NT2/D1 (cell line): ENCODE measurements around the gene ACSL5.
"Not testable (repeated sequence)": the region's sequence is repeated elsewhere in the genome, so short reads cannot be mapped to it uniquely, and the experiment has no call there.

Source experiments
- YY1 ChIP-seq: IDR thresholded peaks from 2 replicates; pipeline ENCODE4 v1.6.1; 2011; ENCODE audit not compliant: insufficient read length, insufficient read depth
- ZNF274 ChIP-seq: IDR thresholded peaks from 2 replicates; pipeline ENCODE4 v1.6.1; 2011; ENCODE audit warnings: mild to moderate bottlenecking, low read depth, low read length

DNA sequence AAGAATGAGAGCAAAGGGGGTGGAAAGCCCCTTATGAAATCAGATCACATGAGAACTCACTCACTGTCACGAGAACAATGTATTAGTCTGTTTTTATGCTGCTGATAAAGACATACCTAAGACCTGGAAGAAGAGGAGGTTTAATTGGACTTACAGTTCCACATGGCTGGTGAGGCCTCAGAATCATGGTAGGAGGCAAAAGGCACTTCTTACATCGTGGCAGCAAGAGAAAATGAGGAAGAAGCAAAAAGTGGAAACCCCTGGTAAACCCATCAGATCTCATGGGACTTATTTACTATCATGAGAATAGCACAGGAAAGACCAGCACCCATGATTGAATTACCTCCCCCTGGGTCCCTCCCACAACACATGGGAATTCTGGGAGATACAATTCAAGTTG lies 32.9 kb downstream of the ACSL5 start:
- not testable (repeated sequence) for TF ChIP-seq YY1, ZNF274
